Memory B cell (primary cell): ENCODE results near the gene SELPLG.
A peak's percentile ranks its signal among the peaks of the same experiment; 100 is the strongest.
"Not testable (repeated sequence)": the region's sequence is repeated elsewhere in the genome, so short reads cannot be mapped to it uniquely, and the experiment has no call there.

Experiments
- ATAC-seq: fragments of 150-1000 bp; cut with Tn5 transposase; 2 replicates; pipeline ENCODE4 v1.10.0; 2021; ENCODE audit warnings: low read depth, mild to moderate bottlenecking, moderate library complexity
- DNase-seq, 2 donors: peaks; one replicate each; pipeline ENCODE4 v3.0.0; 2022; ENCODE audit warnings: low spot score in 2 of 2
- H3K27ac Mint-ChIP-seq: one replicate; pipeline ENCODE4 v1.8.0; 2022; ENCODE audit warnings: mild to moderate bottlenecking, moderate library complexity, mixed read lengths
- H3K27me3 Mint-ChIP-seq: one replicate; pipeline ENCODE4 v1.8.0; 2022; ENCODE audit warnings: mixed read lengths
- H3K36me3 Mint-ChIP-seq: one replicate; pipeline ENCODE4 v1.8.0; 2022; ENCODE audit warnings: mild to moderate bottlenecking, mixed read lengths
- H3K4me1 Mint-ChIP-seq: one replicate; pipeline ENCODE4 v1.8.0; 2022; ENCODE audit warnings: mixed read lengths
- H3K4me3 Mint-ChIP-seq: one replicate; pipeline ENCODE4 v1.8.0; 2022; ENCODE audit warnings: mild to moderate bottlenecking, moderate library complexity, mixed read lengths
- H3K9me3 Mint-ChIP-seq: one replicate; pipeline ENCODE4 v1.8.0; 2022; ENCODE audit warnings: mixed read lengths

SELPLG gene

DNA sequence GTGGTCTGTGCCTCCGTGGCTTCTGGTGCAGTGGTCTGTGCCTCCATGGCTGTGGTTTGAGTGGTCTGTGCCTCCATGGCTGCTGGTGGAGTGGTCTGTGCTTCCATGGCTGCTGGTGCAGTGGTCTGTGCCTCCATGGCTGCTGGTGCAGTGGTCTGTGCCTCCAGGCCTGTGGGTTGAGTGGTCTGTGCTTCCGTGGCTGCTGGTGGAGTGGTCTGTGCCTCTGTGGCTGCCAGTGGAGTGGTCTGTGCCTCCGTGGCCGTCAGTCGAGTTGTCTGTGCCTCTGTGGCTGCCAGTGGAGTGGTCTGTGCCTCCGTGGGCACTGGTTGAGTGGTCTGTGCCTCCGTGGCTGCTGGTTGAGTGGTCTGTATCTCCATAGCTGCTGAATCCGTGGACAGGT lies 10.1 kb downstream of the SELPLG start:
- Mint-ChIP-seq H3K27me3 (no peaks in the 10 kb centered on the region), H3K27ac (peak overlapping the region; percentile 38), H3K9me3 (no peaks in the 10 kb centered on the region), H3K36me3 (peaks cover 3% of the 10 kb centered on the region), H3K4me1 (peaks cover 34% of the 10 kb centered on the region), H3K4me3 (no peak overlapping the region)
- no peak for DNase-seq
- ATAC-seq, result no peak

DNA sequence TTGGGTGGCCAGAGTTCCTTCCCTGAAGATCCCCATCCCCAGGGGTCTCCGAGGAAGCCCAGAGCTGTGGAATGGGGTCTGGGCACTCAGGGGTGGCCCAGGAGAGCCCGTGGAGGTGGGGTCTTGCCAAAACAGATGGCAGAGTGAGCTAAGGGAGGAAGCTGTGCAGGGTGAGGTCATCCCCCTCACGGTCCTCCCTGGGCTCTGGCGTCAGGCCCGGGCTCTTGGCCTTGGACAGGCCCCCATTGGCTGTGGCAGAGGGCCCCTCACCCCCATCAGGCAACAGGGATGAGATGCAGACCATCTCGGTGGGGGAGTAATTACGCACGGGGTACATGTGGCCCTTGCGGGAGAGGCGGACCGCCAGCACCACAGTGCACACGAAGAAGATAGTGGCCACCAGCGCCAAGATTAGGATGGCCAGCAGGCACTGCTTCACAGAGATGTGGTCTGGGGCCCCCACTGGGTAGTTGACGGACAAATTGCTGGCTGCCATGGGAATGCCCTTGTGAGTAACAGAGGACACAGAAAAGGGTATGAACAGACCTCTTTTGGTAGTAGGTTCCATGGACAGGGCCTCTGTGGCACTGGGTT lies 10.7 kb downstream of the SELPLG start:
- Mint-ChIP-seq H3K4me1 (peaks cover 33% of the 10 kb centered on the region), H3K9me3 (no peaks in the 10 kb centered on the region), H3K4me3 (no peak overlapping the region), H3K27ac (peak overlapping the region; percentile 91), H3K27me3 (no peaks in the 10 kb centered on the region), H3K36me3 (peaks cover 3% of the 10 kb centered on the region)
- DNase-seq (no peak), ATAC-seq (no peak)

DNA sequence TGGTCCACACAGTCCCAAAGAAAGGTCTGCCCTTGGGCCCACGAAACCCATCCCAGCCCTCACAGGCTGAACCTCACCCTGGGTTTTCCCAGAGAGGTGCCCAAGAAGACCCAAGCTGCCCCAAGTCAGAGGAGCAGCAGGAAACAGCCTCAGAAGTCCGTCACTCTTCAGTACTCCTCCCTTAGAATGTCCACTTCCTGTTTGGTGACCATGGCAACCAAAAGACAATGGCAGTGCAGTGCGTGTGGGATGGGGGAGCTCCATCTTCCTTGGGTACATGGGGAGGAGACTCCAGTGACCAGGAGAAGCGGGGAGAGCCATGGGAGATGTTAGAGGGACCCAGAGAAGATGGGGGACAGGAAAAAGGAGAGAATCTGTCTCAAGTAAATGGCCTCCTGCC lies 11.3 kb downstream of the SELPLG start:
- H3K4me1 Mint-ChIP-seq, result peaks cover 36% of the 10 kb centered on the region

DNA sequence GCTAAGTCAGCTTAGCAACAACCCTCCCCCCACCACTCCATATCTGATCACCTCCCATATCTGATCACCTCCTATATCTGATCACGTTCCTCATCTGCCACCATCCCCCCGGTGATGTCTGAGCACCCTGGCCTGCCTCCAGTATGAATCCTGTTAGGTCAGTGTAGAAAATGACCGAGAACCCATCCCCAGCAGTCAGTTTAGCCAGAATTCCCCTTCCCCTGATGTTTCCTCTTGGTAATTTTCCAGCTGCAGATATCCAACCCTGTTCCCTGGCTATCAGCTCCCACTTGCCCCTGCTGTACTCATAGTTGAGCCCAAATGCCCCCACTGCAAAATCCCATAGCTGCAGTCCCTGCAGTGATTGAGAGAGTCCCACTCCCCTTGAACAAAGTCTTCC lies 12.5 kb downstream of the SELPLG start:
- peaks cover 7% of the 10 kb centered on the region for H3K36me3 Mint-ChIP-seq
- no peak overlapping the region for H3K4me3 Mint-ChIP-seq
- no peak for ATAC-seq
- peaks cover 46% of the 10 kb centered on the region for H3K4me1 Mint-ChIP-seq
- H3K27ac Mint-ChIP-seq, result peak overlapping the region; percentile 91
- no peaks in the 10 kb centered on the region for H3K27me3 Mint-ChIP-seq
- H3K9me3 Mint-ChIP-seq, result peaks cover 4% of the 10 kb centered on the region
- DNase-seq, result no peak

More for the DNA sequence above, 11.3 kb downstream of the SELPLG start:
- H3K4me3 Mint-ChIP-seq, result no peak overlapping the region
- no peaks in the 10 kb centered on the region for H3K9me3 Mint-ChIP-seq
- no peaks in the 10 kb centered on the region for H3K27me3 Mint-ChIP-seq
- H3K36me3 Mint-ChIP-seq, result peaks cover 3% of the 10 kb centered on the region
- peak; percentile 34 for ATAC-seq
- H3K27ac Mint-ChIP-seq, result peak overlapping the region; percentile 91
- no peak for DNase-seq

DNA sequence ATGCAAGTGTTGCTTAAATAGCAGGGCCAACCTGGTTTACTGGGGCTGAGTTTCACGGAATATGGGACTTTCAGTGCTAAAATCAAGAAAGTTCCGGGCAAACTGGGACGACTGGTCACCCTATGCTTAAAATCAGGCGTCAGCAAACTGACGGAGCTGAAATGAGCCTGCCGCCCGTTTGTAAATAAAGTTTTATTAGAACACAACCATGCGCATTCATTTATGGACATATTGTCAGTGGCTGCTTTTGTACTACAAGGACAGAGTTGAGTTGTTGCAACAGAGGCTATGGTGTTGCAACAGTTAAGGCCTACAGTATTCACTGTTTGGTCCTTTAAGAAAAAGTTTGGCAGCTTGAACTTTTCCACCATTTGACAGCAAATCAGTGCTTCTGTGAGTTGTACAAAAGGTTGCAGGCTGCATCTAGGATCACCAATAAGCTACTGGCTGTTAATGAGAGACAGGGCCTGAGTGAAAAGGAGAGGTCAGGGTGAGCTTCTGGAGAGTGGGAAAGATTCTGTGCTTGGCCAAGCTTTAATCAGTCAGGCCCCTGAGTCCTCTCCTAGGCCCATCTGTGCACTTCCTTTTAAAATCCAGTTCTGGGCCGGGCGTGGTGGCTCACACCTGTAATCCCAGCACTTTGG lies 13.3 kb downstream of the SELPLG start:
- Mint-ChIP-seq H3K4me1 (peaks cover 43% of the 10 kb centered on the region), H3K4me3 (no peak overlapping the region), H3K9me3 (peaks cover 4% of the 10 kb centered on the region), H3K27me3 (no peaks in the 10 kb centered on the region), H3K36me3 (peaks cover 8% of the 10 kb centered on the region), H3K27ac (peak overlapping the region; percentile 32)
- ATAC-seq, result no peak
- no peak for DNase-seq

GRCh38 chr12:108619369-108620160 lies 14.1 kb downstream of the SELPLG start:
- no peak overlapping the region for H3K4me3 Mint-ChIP-seq
- ATAC-seq (no peak), DNase-seq (no peak)
- no peaks in the 10 kb centered on the region for H3K27me3 Mint-ChIP-seq
- peaks cover 4% of the 10 kb centered on the region for H3K9me3 Mint-ChIP-seq
- peaks cover 39% of the 10 kb centered on the region for H3K4me1 Mint-ChIP-seq
- peak overlapping the region; percentile 96 for H3K27ac Mint-ChIP-seq
- peaks cover 8% of the 10 kb centered on the region for H3K36me3 Mint-ChIP-seq

DNA sequence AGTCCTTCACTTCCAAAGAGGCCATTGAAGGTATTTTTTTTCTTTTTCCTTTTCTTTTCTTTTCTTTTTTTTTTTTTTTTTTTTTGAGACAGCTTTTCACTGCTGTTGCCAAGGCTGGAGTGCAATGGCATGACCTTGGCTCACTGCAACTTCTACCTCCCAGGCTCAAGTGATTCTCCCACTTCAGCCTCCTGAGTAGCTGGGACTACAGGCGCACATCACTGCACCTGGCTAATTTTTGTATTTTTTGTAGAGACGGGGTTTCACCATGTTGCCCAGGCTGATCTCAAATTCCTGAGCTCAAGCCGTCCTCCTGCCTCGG lies 14.8 kb downstream of the SELPLG start:
- H3K4me1 Mint-ChIP-seq, result peaks cover 41% of the 10 kb centered on the region
- H3K9me3 Mint-ChIP-seq, H3K36me3 Mint-ChIP-seq, ATAC-seq, DNase-seq, H3K27me3 Mint-ChIP-seq, H3K4me3 Mint-ChIP-seq: not testable (repeated sequence)
- H3K27ac Mint-ChIP-seq, result peak overlapping the region; percentile 96

DNA sequence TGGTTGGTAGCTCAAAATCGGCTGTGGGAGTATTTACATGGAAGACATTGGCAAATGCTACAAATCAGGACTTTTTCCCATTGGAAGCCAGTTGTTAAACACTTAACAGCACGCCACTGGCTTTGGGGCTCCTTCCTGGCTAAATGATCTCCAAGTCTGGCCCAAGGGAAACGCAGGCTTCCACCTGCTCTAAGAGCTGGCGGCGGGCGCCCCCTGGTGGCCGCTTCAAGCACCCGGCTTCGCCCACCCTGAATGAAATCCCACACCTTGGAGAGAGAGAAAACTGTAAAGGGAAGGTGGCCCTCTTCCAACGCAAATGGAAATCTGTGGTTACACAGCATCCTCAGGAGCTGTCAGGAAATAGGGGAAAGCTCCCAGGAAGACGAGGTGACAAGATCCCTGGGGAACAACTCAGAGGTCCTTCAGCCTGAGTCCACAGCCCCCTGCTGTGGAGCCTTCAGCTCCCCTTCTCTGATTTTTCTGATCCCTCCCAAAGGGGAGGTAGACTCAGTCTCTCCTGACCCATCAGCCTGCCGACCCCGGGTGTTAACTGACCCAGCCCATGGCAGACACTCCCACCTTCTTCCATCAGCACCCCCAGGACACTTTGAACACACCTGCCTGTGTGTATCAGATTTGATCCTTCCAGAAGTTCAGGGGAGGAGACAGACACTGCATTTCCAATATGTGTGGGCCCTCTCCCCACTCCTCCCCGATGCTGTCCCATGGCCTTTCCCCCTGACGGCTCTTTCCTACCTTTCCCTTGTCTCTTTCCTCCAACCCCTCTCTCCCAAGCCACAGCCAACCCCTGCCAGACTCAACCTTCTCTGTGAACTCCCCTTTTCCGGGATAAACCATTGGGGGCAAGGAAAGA lies 15.4 kb downstream of the SELPLG start:
- Mint-ChIP-seq H3K9me3 (peaks cover 4% of the 10 kb centered on the region), H3K36me3 (peaks cover 8% of the 10 kb centered on the region), H3K27me3 (no peaks in the 10 kb centered on the region), H3K4me1 (peaks cover 44% of the 10 kb centered on the region), H3K27ac (peak overlapping the region; percentile 96), H3K4me3 (no peak overlapping the region)
- DNase-seq, result peak; percentile 75 to 86
- ATAC-seq, result peak; percentile 46

DNA sequence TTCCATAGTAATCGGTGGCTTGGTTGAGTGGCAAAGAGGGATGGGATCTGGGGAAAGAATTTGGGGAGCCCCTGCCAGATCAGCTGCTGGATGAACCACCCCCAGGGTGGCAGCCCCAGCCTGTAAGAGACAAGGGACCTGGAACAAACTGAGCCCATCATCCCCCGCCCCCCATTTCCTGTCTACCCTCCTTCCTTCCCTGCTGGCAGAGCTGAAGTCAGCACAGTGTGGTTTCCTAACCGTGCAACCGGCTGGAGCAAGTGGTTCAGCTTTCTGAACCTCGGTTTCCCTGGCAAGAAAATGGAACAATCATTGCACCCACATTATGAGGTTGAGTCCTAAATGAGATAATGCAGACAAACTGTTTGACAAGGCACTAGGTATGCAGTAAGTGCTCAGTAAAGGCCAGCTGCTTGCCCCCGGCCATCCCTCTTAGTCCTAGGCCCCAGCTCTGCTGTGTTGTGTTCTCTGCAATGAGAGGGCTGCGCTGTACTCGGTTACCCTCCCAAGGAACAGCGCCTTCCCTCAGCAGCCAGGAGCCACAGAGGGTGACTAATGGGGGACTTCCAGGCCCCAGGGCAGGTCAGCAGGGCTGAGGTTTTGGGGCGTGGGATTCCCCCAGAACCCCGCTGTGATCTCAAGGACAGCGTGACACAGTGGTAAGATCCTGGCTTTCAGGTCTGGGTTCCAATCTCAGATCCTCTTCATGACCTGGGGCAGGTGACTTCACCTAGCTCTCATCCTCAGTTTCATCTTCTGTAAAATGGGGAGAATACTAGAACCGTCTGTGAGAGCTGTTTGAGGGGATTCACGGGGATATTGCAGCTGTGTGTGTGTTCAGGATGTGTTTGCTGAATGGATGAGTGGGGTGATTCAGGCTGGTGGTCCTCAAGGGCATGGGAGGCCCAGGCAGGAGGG lies 16.5 kb downstream of the SELPLG start:
- peak overlapping the region; percentile 96 for H3K27ac Mint-ChIP-seq
- DNase-seq (peak; percentile 62 to 75), ATAC-seq (peak; percentile 89)
- peaks cover 5% of the 10 kb centered on the region for H3K36me3 Mint-ChIP-seq
- H3K27me3 Mint-ChIP-seq, result no peaks in the 10 kb centered on the region
- peaks cover 4% of the 10 kb centered on the region for H3K9me3 Mint-ChIP-seq
- peak overlapping the region; percentile 42 for H3K4me3 Mint-ChIP-seq
- peaks cover 47% of the 10 kb centered on the region for H3K4me1 Mint-ChIP-seq

DNA sequence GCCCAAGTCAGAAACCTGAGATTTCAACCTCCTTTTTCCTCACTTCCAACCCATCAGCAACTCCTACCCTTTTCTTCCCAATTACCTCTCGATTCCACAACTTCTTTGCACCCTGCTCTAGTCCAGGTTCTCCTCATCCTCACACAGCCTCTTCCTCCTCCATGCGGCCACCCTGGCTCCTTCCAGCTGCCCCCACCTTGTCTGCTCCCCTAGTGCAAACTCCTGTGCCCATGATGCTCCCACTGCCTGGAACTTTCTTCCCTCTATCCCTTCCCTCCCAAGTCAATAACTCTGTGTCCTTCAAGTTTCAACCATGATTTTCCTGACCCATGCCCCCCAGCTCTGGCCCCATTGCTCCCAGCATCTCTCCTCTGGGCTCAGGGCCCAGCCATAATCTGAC lies 17.3 kb downstream of the SELPLG start:
- Mint-ChIP-seq H3K9me3 (peaks cover 4% of the 10 kb centered on the region), H3K4me1 (peaks cover 50% of the 10 kb centered on the region), H3K36me3 (peaks cover 5% of the 10 kb centered on the region), H3K4me3 (peak overlapping the region; percentile 43), H3K27me3 (no peaks in the 10 kb centered on the region), H3K27ac (peak overlapping the region; percentile 96)
- DNase-seq (no peak), ATAC-seq (no peak)

GRCh38 chr12:108615918-108616317 lies 17.8 kb downstream of the SELPLG start:
- no peaks in the 10 kb centered on the region for H3K27me3 Mint-ChIP-seq
- H3K4me1 Mint-ChIP-seq, result peaks cover 46% of the 10 kb centered on the region
- H3K27ac Mint-ChIP-seq, result peak overlapping the region; percentile 96
- DNase-seq, result no peak
- peaks cover 5% of the 10 kb centered on the region for H3K36me3 Mint-ChIP-seq
- peaks cover 4% of the 10 kb centered on the region for H3K9me3 Mint-ChIP-seq
- ATAC-seq, result no peak
- peak overlapping the region; percentile 43 for H3K4me3 Mint-ChIP-seq

- H3K27ac Mint-ChIP-seq, result peak overlapping the region; percentile 96
- no peak overlapping the region for H3K4me3 Mint-ChIP-seq
- peaks cover 5% of the 10 kb centered on the region for H3K36me3 Mint-ChIP-seq
- peaks cover 4% of the 10 kb centered on the region for H3K9me3 Mint-ChIP-seq
- peaks cover 2% of the 10 kb centered on the region for H3K27me3 Mint-ChIP-seq
- no peak for ATAC-seq
- no peak for DNase-seq
- H3K4me1 Mint-ChIP-seq, result peaks cover 44% of the 10 kb centered on the region
These were observed 19.1 kb downstream of the SELPLG start for GRCh38 chr12:108614639-108615038.

DNA sequence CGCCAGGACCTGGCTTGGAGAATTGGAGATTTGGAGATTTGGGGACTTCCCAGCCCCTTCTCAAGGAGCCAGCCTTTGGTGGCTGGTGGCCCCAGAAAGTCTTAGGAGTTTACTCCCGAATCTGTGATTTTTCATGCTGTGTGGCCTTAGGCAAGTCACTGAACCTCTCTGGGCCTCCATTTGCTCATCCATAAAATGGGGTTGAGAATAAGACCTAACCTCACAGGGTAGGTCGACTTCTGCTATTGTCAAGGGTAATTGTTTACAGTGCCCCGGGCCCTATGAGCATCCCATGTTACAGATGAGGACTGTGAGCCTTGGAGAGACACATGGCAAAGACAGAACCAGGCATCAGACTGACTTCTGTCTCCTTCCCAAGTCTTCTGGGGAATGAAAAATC lies 19.7 kb downstream of the SELPLG start:
- DNase-seq (no peak), ATAC-seq (no peak)
- H3K36me3 Mint-ChIP-seq, result peaks cover 5% of the 10 kb centered on the region
- H3K27ac Mint-ChIP-seq, result peak overlapping the region; percentile 96
- no peak overlapping the region for H3K4me3 Mint-ChIP-seq
- peaks cover 4% of the 10 kb centered on the region for H3K9me3 Mint-ChIP-seq
- H3K27me3 Mint-ChIP-seq, result peaks cover 2% of the 10 kb centered on the region
- peaks cover 44% of the 10 kb centered on the region for H3K4me1 Mint-ChIP-seq
